H1 (cell line): ENCODE data around the gene RPRD1A. TPM values are rescaled to one million over a fixed set of nuclear protein-coding genes. Genes with fewer than 3 reads are reported as not detected.

ENCODE experiments used
- CTCF ChIA-PET: fragments of 300-600 bp; sonication (Branson Sonifier 250); formaldehyde crosslinking; loops from one replicate; lab custom pipeline; 2021; ENCODE audit not compliant: partially characterized antibody; lab: Charles Lee
- POLR2A ChIA-PET: fragments of 300-600 bp; sonication (Branson Sonifier 250); formaldehyde crosslinking; loops from one replicate; lab custom pipeline; 2021; ENCODE audit warnings: inconsistent platforms; ENCODE audit not compliant: partially characterized antibody; lab: Charles Lee
- DNase-seq, 2 experiments: peaks; one replicate each; pipeline versions ENCODE4 v3.0.0 to v3.0.0-alpha.2; 2010 to 2022; ENCODE audit warnings: low spot score in 2 of 2, low read depth in 1 of 2, mixed read lengths in 1 of 2
- FAIRE-seq: peaks from 2 replicates; lab custom pipeline; 2011; peaks lifted over from hg19 to GRCh38; lab: Jason Lieb, UNC
- H2AFZ ChIP-seq: 2 replicates; pipeline ENCODE4 v1.8.1; 2012; ENCODE audit warnings: low read length, inconsistent platforms
- H2AK5ac ChIP-seq: 2 replicates; pipeline ENCODE4 v1.6.1; 2013; ENCODE audit warnings: low read depth, low read length
- H2BK120ac ChIP-seq: replicated peaks from 2 replicates; pipeline ENCODE3; 2013; ENCODE audit warnings: low read depth, low read length, inconsistent platforms
- H2BK12ac ChIP-seq: 2 replicates; pipeline ENCODE4 v1.6.1; 2013; ENCODE audit warnings: low read depth, low read length
- H2BK15ac ChIP-seq: 2 replicates; pipeline ENCODE4 v1.6.1; 2013; ENCODE audit warnings: low read length
- H2BK20ac ChIP-seq: 2 replicates; pipeline ENCODE4 v1.6.1; 2013; ENCODE audit warnings: low read length
- H2BK5ac ChIP-seq: 2 replicates; pipeline ENCODE4 v1.6.1; 2013; ENCODE audit warnings: low read depth, low read length
- H3K14ac ChIP-seq: 2 replicates; pipeline ENCODE4 v1.6.1; 2013; ENCODE audit warnings: inconsistent platforms; ENCODE audit not compliant: insufficient read length
- H3K18ac ChIP-seq: 2 replicates; pipeline ENCODE4 v1.6.1; 2013; ENCODE audit warnings: low read length; ENCODE audit errors: extremely low read depth
- H3K23ac ChIP-seq: 2 replicates; pipeline ENCODE4 v1.6.1; 2013; ENCODE audit warnings: inconsistent platforms; ENCODE audit not compliant: insufficient read length
- H3K23me2 ChIP-seq: 2 replicates; pipeline ENCODE4 v1.6.1; 2013; ENCODE audit warnings: low read depth, low read length
- H3K27ac ChIP-seq: 2 replicates; pipeline ENCODE4 v1.6.1; 2011; ENCODE audit warnings: low read depth, low read length, inconsistent platforms
- H3K27me3 ChIP-seq, 4 experiments: replicated peaks in 1 of 4; 1 replicate in 1 of 4; 2 replicates in 3 of 4; pipeline versions ENCODE4 v1.6.1 to v1.8.1; 2011 to 2013; ENCODE audit warnings: low read length in 3 of 4, mild to moderate bottlenecking in 3 of 4, inconsistent platforms in 2 of 4, mixed read lengths in 2 of 4, moderate library complexity in 1 of 4; ENCODE audit not compliant: control insufficient read depth in 3 of 4, insufficient read depth in 3 of 4; ENCODE audit errors: extremely low read depth in 1 of 4
- H3K36me3 ChIP-seq, 4 experiments: 2 replicates each; pipeline versions ENCODE4 v1.6.1 to v1.8.1; 2011 to 2013; ENCODE audit warnings: mild to moderate bottlenecking in 4 of 4, low read length in 3 of 4, moderate library complexity in 2 of 4, control low read depth in 1 of 4, inconsistent platforms in 1 of 4; ENCODE audit not compliant: insufficient read depth in 4 of 4, control insufficient read depth in 2 of 4
- H3K4ac ChIP-seq: replicated peaks from 2 replicates; pipeline ENCODE3; 2013; ENCODE audit warnings: low read length, low read depth, mixed read lengths, inconsistent platforms; ENCODE audit not compliant: insufficient read length
- H3K4me1 ChIP-seq, 4 experiments: replicated peaks in 1 of 4; 1 replicate in 1 of 4; 2 replicates in 3 of 4; pipeline versions ENCODE4 v1.6.1 to v1.8.1; 2011 to 2013; ENCODE audit warnings: low read length in 3 of 4, inconsistent platforms in 2 of 4, mixed read lengths in 1 of 4; ENCODE audit not compliant: insufficient read depth in 4 of 4, control insufficient read depth in 3 of 4
- H3K4me2 ChIP-seq, 2 experiments: 2 replicates each; pipeline versions ENCODE4 v1.6.1 to v1.8.1; 2011 to 2013; ENCODE audit warnings: low read depth in 2 of 2, low read length in 2 of 2, control low read depth in 1 of 2, inconsistent platforms in 1 of 2, mild to moderate bottlenecking in 1 of 2; ENCODE audit not compliant: insufficient read depth in 1 of 2
- H3K4me3 ChIP-seq, 4 experiments: fragments of 200-600, 300-600 bp in 1 of 4; sonication (generic), shearing (Covaris generic), sonication (Bioruptor Twin) in 1 of 4; 2 replicates each; pipeline versions ENCODE4 v1.5.1 to v1.8.1; 2011 to 2016; ENCODE audit warnings: low read length in 4 of 4, low read depth in 3 of 4, control low read depth in 2 of 4, inconsistent platforms in 2 of 4, mild to moderate bottlenecking in 2 of 4, mixed read lengths in 1 of 4, moderate library complexity in 1 of 4; ENCODE audit not compliant: insufficient read depth in 2 of 4; ENCODE audit errors: extremely low read depth in 1 of 4
- H3K56ac ChIP-seq: replicated peaks from 2 replicates; pipeline ENCODE3; 2013; ENCODE audit warnings: low read depth, mild to moderate bottlenecking, mixed read lengths, low read length, inconsistent platforms; ENCODE audit not compliant: insufficient read length
- H3K79me1 ChIP-seq: 2 replicates; pipeline ENCODE4 v1.6.1; 2013; ENCODE audit warnings: low read depth, low read length, control low read depth
- H3K79me2 ChIP-seq, 2 experiments: 2 replicates each; pipeline versions ENCODE4 v1.6.1 to v1.8.1; 2012 to 2013; ENCODE audit warnings: low read length in 2 of 2, mild to moderate bottlenecking in 2 of 2, inconsistent platforms in 1 of 2; ENCODE audit not compliant: insufficient read depth in 2 of 2, control insufficient read depth in 1 of 2
- H3K9ac ChIP-seq, 4 experiments: replicated peaks in 1 of 4; 1 replicate in 1 of 4; 2 replicates in 3 of 4; pipeline versions ENCODE4 v1.6.1 to v1.8.1; 2011 to 2013; ENCODE audit warnings: low read depth in 3 of 4, low read length in 3 of 4, control low read depth in 2 of 4, mild to moderate bottlenecking in 2 of 4, moderate library complexity in 2 of 4, inconsistent platforms in 1 of 4; ENCODE audit errors: extremely low read depth in 1 of 4
- H3K9me3 ChIP-seq, 2 experiments: 2 replicates each; pipeline versions ENCODE4 v1.6.1 to v1.8.1; 2012 to 2013; ENCODE audit warnings: mild to moderate bottlenecking in 2 of 2, moderate library complexity in 2 of 2, control low read depth in 1 of 2, inconsistent platforms in 1 of 2, low read depth in 1 of 2, low read length in 1 of 2, mixed read lengths in 1 of 2; ENCODE audit not compliant: insufficient read depth in 2 of 2
- H4K20me1 ChIP-seq, 2 experiments: replicated peaks in 1 of 2; 2 replicates each; pipeline versions ENCODE3 to v1.8.1; 2011 to 2013; ENCODE audit warnings: inconsistent platforms in 2 of 2, low read length in 2 of 2, mild to moderate bottlenecking in 1 of 2; ENCODE audit not compliant: insufficient read depth in 2 of 2, control insufficient read depth in 1 of 2
- H4K5ac ChIP-seq: 2 replicates; pipeline ENCODE4 v1.6.1; 2013; ENCODE audit warnings: low read length, low read depth, mixed read lengths, inconsistent platforms; ENCODE audit not compliant: insufficient read length
- H4K8ac ChIP-seq: 2 replicates; pipeline ENCODE4 v1.8.0; 2013; ENCODE audit warnings: mild to moderate bottlenecking, moderate library complexity, low read length, inconsistent platforms; ENCODE audit not compliant: insufficient read depth; ENCODE audit errors: extremely low read depth
- H4K91ac ChIP-seq: replicated peaks from 2 replicates; pipeline ENCODE3; 2013; ENCODE audit warnings: low read length, mixed read lengths, inconsistent platforms; ENCODE audit not compliant: insufficient read length
- EGR1 ChIP-seq: IDR thresholded peaks from 2 replicates; pipeline ENCODE4 v1.6.1; 2011; ENCODE audit warnings: low read depth, low read length, borderline replicate concordance
- FOSL1 ChIP-seq: IDR thresholded peaks from 2 replicates; pipeline ENCODE4 v1.6.1; 2011; ENCODE audit warnings: mild to moderate bottlenecking, low read depth, low read length, moderate library complexity; ENCODE audit not compliant: insufficient read depth
- GTF2F1 ChIP-seq: IDR thresholded peaks from 2 replicates; pipeline ENCODE4 v1.6.1; 2012; ENCODE audit warnings: low read depth, low read length, improper control_type of control experiment, borderline replicate concordance
- SIN3A ChIP-seq, 2 experiments: IDR thresholded peaks in 1 of 2; conservative IDR thresholded peaks in 1 of 2; 2 replicates each; pipeline ENCODE4 v1.6.1; 2011 to 2012; ENCODE audit warnings: low read length in 2 of 2, improper control_type of control experiment in 1 of 2, low read depth in 1 of 2, mild to moderate bottlenecking in 1 of 2
- SP1 ChIP-seq: IDR thresholded peaks from 2 replicates; pipeline ENCODE4 v1.6.1; 2011; ENCODE audit warnings: low read depth, low read length
- SRF ChIP-seq: IDR thresholded peaks from 2 replicates; pipeline ENCODE4 v1.6.1; 2011; ENCODE audit warnings: mild to moderate bottlenecking, low read depth, low read length, moderate library complexity
- USF2 ChIP-seq: IDR thresholded peaks from 2 replicates; pipeline ENCODE4 v1.6.1; 2011; ENCODE audit warnings: low read length, improper control_type of control experiment
- WGBS, 2 experiments: shearing (Covaris generic) in 1 of 2; methylation state at CpG; one replicate each; pipeline versions ENCODE4 v1.1.6 to v1.1.7; 2013 to 2015; ENCODE audit warnings: low lambda C conversion rate in 2 of 2, mixed read lengths in 2 of 2, inconsistent platforms in 1 of 2, low coverage in 1 of 2, missing lambda C conversion rate in 1 of 2; ENCODE audit not compliant: insufficient replicate concordance in 2 of 2, insufficient coverage in 1 of 2, insufficient read length in 1 of 2; ENCODE audit errors: extremely low coverage in 1 of 2, missing lambda C conversion rate in 1 of 2; 5-methylcytosine and 5-hydroxymethylcytosine counted together
- polyA plus RNA-seq, 7 experiments: library from polyadenylated mRNA; depleted of rRNA in 3 of 7; stranded (reverse) in 5 of 7; unstranded in 2 of 7; fragments of >200 nt in 5 of 7; fragments of 200-250 nt in 2 of 7; gene quantifications; 1 replicate in 5 of 7; 2 replicates in 1 of 7; 4 replicates in 1 of 7; pipeline versions ENCODE4 v1.2.1 to v1.2.3, GENCODE V29; 2011 to 2013; ENCODE audit warnings: missing spikeins in 2 of 7, mixed read lengths in 2 of 7
- total RNA-seq: library from RNA; stranded (reverse); fragmentation: NEBNext Ultra II Directional; extraction: Animal tissue kit (Norgen Biotek cat#: 25700); gene quantifications from 2 replicates; pipeline ENCODE4 v1.2.1, GENCODE V29; 2021

The RPRD1A gene
- total and polyA plus RNA-seq, 2 of the 8 experiments (the other 6 are each of a cell fraction or from before 2014, with no cell fraction given): 40.5 to 106 TPM

GRCh38 chr18:36025025-36025424 is 42.3 kb downstream of the RPRD1A start:
- ChIA-PET POLR2A (no interaction called here), CTCF (interaction anchor here (0.6 kb wide), 1 partner anchor 10 kb away, joined by 3 read pairs; no protein-coding TSS in a partner anchor)
- no peak for FAIRE-seq

More at GRCh38 chr18:36025025-36025424, 42.3 kb downstream of the RPRD1A start:
- Histone ChIP-seq H4K8ac (no peak overlapping the region), H3K4me2 (no peak overlapping the region), H2BK120ac (no peak overlapping the region), H3K14ac (no peak overlapping the region), H2BK5ac (no peak overlapping the region), H3K18ac (no peak overlapping the region), H3K23me2 (no peaks in the 10 kb centered on the region), H3K9me3 (no peaks in the 10 kb centered on the region), H2BK12ac (no peak overlapping the region), H2AK5ac (no peak overlapping the region), H3K27ac (no peak overlapping the region), H3K4me3 (no peak overlapping the region), H4K20me1 (no peaks in the 10 kb centered on the region), H2BK15ac (no peak overlapping the region), H3K4ac (no peak overlapping the region), H2AFZ (no peak overlapping the region), H3K36me3 (peaks cover 6 to 50% (median 23%) of the 10 kb centered on the region in 4 experiments; a peak in 7 of 8 replicates), H3K79me1 (no peaks in the 10 kb centered on the region), H2BK20ac (no peak overlapping the region), H3K9ac (no peak overlapping the region), H3K56ac (no peak overlapping the region), H3K4me1 (no peaks in the 10 kb centered on the region), H3K27me3 (no peaks in the 10 kb centered on the region), H3K79me2 (no peaks in the 10 kb centered on the region), H4K91ac (no peak overlapping the region), H3K23ac (no peak overlapping the region), H4K5ac (no peak overlapping the region)
- TF ChIP-seq FOSL1 (no peak), SIN3A (conservative IDR thresholded peaks at IDR 0.05 in 1 of 2, IDR thresholded peaks at IDR 0.05 in 1 of 2; ENCODE audit: low read depth in 1 of 2, low read length in 2 of 2) (no peak), SP1 (no peak), GTF2F1 (no peak), USF2 (no peak), EGR1 (no peak), SRF (no peak)
- 100% methylated on average over 1 of the region's 1 CpG; no CpG with 5 or more reads in 1 of the 2 experiments for WGBS, 2 experiments
- no peak for DNase-seq
